DOHH2 (cell line): ENCODE data around the gene IRF6.

Experiments used
- H3F3A ChIP-seq: fragments of 200-600 bp; sonication (generic), shearing (Covaris generic); 2 replicates; pipeline ENCODE4 v1.6.0; 2016; ENCODE audit warnings: antibody characterized with exemption, mild to moderate bottlenecking; ENCODE audit not compliant: control insufficient read depth, insufficient read depth
- H3K27ac ChIP-seq: fragments of 200-600 bp; sonication (generic); 2 replicates; pipeline ENCODE4 v1.5.1; 2014; ENCODE audit warnings: low read depth, mild to moderate bottlenecking, low read length, moderate library complexity
- H3K27me3 ChIP-seq: fragments of 200-600 bp; sonication (generic); 2 replicates; pipeline ENCODE4 v1.6.1; 2014; ENCODE audit warnings: mild to moderate bottlenecking, low read length, mixed read lengths; ENCODE audit not compliant: control insufficient read depth
- H3K36me3 ChIP-seq: fragments of 200-600 bp; sonication (generic); 2 replicates; pipeline ENCODE4 v1.6.1; 2014; ENCODE audit warnings: mild to moderate bottlenecking, low read length, moderate library complexity, mixed read lengths; ENCODE audit not compliant: control insufficient read depth
- H3K4me1 ChIP-seq: fragments of 200-600 bp; sonication (generic); 2 replicates; pipeline ENCODE4 v1.6.1; 2014; ENCODE audit warnings: mild to moderate bottlenecking, low read length, mixed read lengths; ENCODE audit not compliant: control insufficient read depth
- H3K4me2 ChIP-seq: fragments of 200-600 bp; sonication (generic); 2 replicates; pipeline ENCODE4 v1.6.0; 2014; ENCODE audit warnings: mild to moderate bottlenecking, low read length, moderate library complexity
- H3K4me3 ChIP-seq: fragments of 200-600 bp; sonication (generic); 2 replicates; pipeline ENCODE4 v1.5.1; 2014; ENCODE audit warnings: mild to moderate bottlenecking, low read length, mixed read lengths
- H3K79me2 ChIP-seq: fragments of 200-600 bp; sonication (generic); 2 replicates; pipeline ENCODE4 v1.6.1; 2014; ENCODE audit warnings: mild to moderate bottlenecking, low read length, mixed read lengths; ENCODE audit not compliant: control insufficient read depth
- H3K9me2 ChIP-seq: fragments of 200-600 bp; sonication (generic); replicated peaks from 2 replicates; pipeline ENCODE4 v1.6.1; 2014; ENCODE audit warnings: mild to moderate bottlenecking, low read length, mixed read lengths; ENCODE audit not compliant: control insufficient read depth
- H3K9me3 ChIP-seq: fragments of 200-600 bp; sonication (generic); 2 replicates; pipeline ENCODE4 v1.6.1; 2014; ENCODE audit warnings: antibody characterized with exemption, low read length, mixed read lengths; ENCODE audit not compliant: control insufficient read depth, insufficient read depth
- H4K20me1 ChIP-seq: fragments of 200-600 bp; sonication (generic); 2 replicates; pipeline ENCODE4 v1.6.0; 2014; ENCODE audit warnings: low read depth, mild to moderate bottlenecking, antibody characterized with exemption, low read length, moderate library complexity; ENCODE audit not compliant: control insufficient read depth, insufficient read depth
- CTCF ChIP-seq: fragments of 200-600 bp; sonication (generic); IDR thresholded peaks from one replicate; pipeline ENCODE4 v1.5.1; 2014; ENCODE audit warnings: antibody characterized with exemption, mild to moderate bottlenecking, low read depth, low read length; ENCODE audit not compliant: poor library complexity, severe bottlenecking
- EZH2phosphoT487 ChIP-seq: fragments of 200-600 bp; sonication (generic); IDR thresholded peaks from 2 replicates; pipeline ENCODE4 v1.6.1; 2017; ENCODE audit warnings: borderline replicate concordance, mild to moderate bottlenecking, antibody characterized with exemption, low read length, moderate library complexity, mixed read lengths

The IRF6 gene

GRCh38 chr1:209767706-209768105 lies 38.2 kb downstream of the IRF6 start:
- no peaks in the 10 kb centered on the region for H3K9me2 ChIP-seq
- H3K79me2 ChIP-seq = no peaks in the 10 kb centered on the region
- H3K9me3 ChIP-seq = peaks cover 13% of the 10 kb centered on the region; the same call in 1 of the 2 replicates
- TF ChIP-seq CTCF (no peak), EZH2phosphoT487 (no peak)
- no peaks in the 10 kb centered on the region for H4K20me1 ChIP-seq
- H3K4me2 ChIP-seq = no peak overlapping the region
- no peak overlapping the region for H3K27ac ChIP-seq
- H3K4me1 ChIP-seq = peaks cover 28% of the 10 kb centered on the region
- H3K36me3 ChIP-seq = no peaks in the 10 kb centered on the region
- peaks cover 4% of the 10 kb centered on the region; the same call in 1 of the 2 replicates for H3F3A ChIP-seq
- no peak overlapping the region for H3K4me3 ChIP-seq
- H3K27me3 ChIP-seq = no peaks in the 10 kb centered on the region

- H3K9me2 ChIP-seq = no peaks in the 10 kb centered on the region
- peaks cover 13% of the 10 kb centered on the region; the same call in 1 of the 2 replicates for H3K9me3 ChIP-seq
- H3K4me3 ChIP-seq = no peak overlapping the region
- H3K36me3 ChIP-seq = no peaks in the 10 kb centered on the region
- H3K79me2 ChIP-seq = no peaks in the 10 kb centered on the region
- peaks cover 28% of the 10 kb centered on the region for H3K4me1 ChIP-seq
- H3K4me2 ChIP-seq = no peak overlapping the region
- no peak overlapping the region for H3K27ac ChIP-seq
- H3K27me3 ChIP-seq = no peaks in the 10 kb centered on the region
- peaks cover 4% of the 10 kb centered on the region; the same call in 1 of the 2 replicates for H3F3A ChIP-seq
- H4K20me1 ChIP-seq = no peaks in the 10 kb centered on the region
- TF ChIP-seq CTCF (no peak), EZH2phosphoT487 (no peak)
Measured at GRCh38 chr1:209767096-209767495, 38.8 kb downstream of the IRF6 start.

- H3K79me2 ChIP-seq = no peaks in the 10 kb centered on the region
- H3K4me3 ChIP-seq = no peak overlapping the region
- no peaks in the 10 kb centered on the region for H3K27me3 ChIP-seq
- peaks cover 4% of the 10 kb centered on the region; the same call in 1 of the 2 replicates for H3F3A ChIP-seq
- no peak overlapping the region for H3K27ac ChIP-seq
- H4K20me1 ChIP-seq = no peaks in the 10 kb centered on the region
- H3K4me2 ChIP-seq = no peak overlapping the region
- TF ChIP-seq EZH2phosphoT487 (no peak), CTCF (no peak)
- H3K4me1 ChIP-seq = peaks cover 28% of the 10 kb centered on the region
- H3K9me3 ChIP-seq = peaks cover 10% of the 10 kb centered on the region; the same call in 1 of the 2 replicates
- 0 out of 2 replicates have a peak, but pooled peaks cover 3% of the 10 kb centered on the region for H3K36me3 ChIP-seq
- no peaks in the 10 kb centered on the region for H3K9me2 ChIP-seq
Measured at GRCh38 chr1:209766051-209766450, 39.9 kb downstream of the IRF6 start.
